T-helper 1 cell treated with Interleukin-12 subunit alpha and Interleukin-12 subunit beta and Interleukin-4 antibody, amounts not matched to agents 30 ng/mL and 1 ng/mL, for 36 hours (primary cell): ENCODE data around the gene PLA2G2C. TPM values are rescaled to one million over a fixed set of nuclear protein-coding genes. Genes with fewer than 3 reads are reported as not detected.
"Not testable (repeated sequence)": the region's sequence is repeated elsewhere in the genome, so short reads cannot be mapped to it uniquely, and the experiment has no call there.

Source experiments
- intact Hi-C: fragments of 100-400 bp; cut with micrococcal nuclease; formaldehyde crosslinking; loops from one replicate; pipeline ENCODE4 v1.15.1; 2024
- total RNA-seq: library from RNA; stranded (reverse); gene quantifications from 2 replicates; pipeline ENCODE4 v1.2.3, GENCODE V29; 2022

Gene PLA2G2C
- 0.51 and 1.0 TPM in 2 replicates for total RNA-seq

GRCh38 chr1:20185834-20186782 is at the start of gene PLA2G2C, which contains the start of gene UBXN10:
TSS of gene PLA2G2C (minus strand) at chr1:20186518. CDS start at chr1:20177363, 9,155 bp downstream.
TSS of gene UBXN10 (plus strand) at chr1:20186096. CDS start at chr1:20190562, 4,466 bp downstream.
- intact Hi-C loops = loop anchor here (1.0 to 10.0 kb wide), 6 partner anchors 9 to 1109 kb away; partner anchors contain the start of genes ECE1 and OTUD3

- intact Hi-C loops = no loop called here
These were observed 48.6 kb upstream of the PLA2G2C start for GRCh38 chr1:20234788-20235535.

- intact Hi-C loops = loop anchor here (1.0 kb wide), 1 partner anchor 259 kb away; no protein-coding TSS in a partner anchor
These were observed 47.5 kb upstream of the PLA2G2C start for GRCh38 chr1:20233866-20234265.

GRCh38 chr1:20233394-20233793 is 47.1 kb upstream of the PLA2G2C start:
- intact Hi-C loops = loop anchor here (1.0 kb wide), 1 partner anchor 260 kb away; no protein-coding TSS in a partner anchor

- intact Hi-C loops = not testable (repeated sequence)
These were observed 46.2 kb upstream of the PLA2G2C start for GRCh38 chr1:20232564-20232963.

- intact Hi-C loops = no loop called here
These were observed 42.9 kb upstream of the PLA2G2C start for GRCh38 chr1:20229171-20229570.

- intact Hi-C loops = no loop called here
These were observed 42.1 kb upstream of the PLA2G2C start for GRCh38 chr1:20228314-20228825.

GRCh38 chr1:20227704-20228103 is 41.4 kb upstream of the PLA2G2C start:
- intact Hi-C loops = no loop called here

GRCh38 chr1:20224546-20224945 is 38.2 kb upstream of the PLA2G2C start:
- intact Hi-C loops = no loop called here

GRCh38 chr1:20223551-20224419 is 37.5 kb upstream of the PLA2G2C start:
- intact Hi-C loops = no loop called here

GRCh38 chr1:20223106-20223505 is 36.8 kb upstream of the PLA2G2C start:
- intact Hi-C loops = no loop called here

GRCh38 chr1:20220036-20220435 is 33.7 kb upstream of the PLA2G2C start:
- intact Hi-C loops = no loop called here

GRCh38 chr1:20219053-20219452 is 32.7 kb upstream of the PLA2G2C start:
- intact Hi-C loops = loop anchor here (10.0 kb wide), 1 partner anchor 136 kb away; no protein-coding TSS in a partner anchor

- intact Hi-C loops = loop anchor here (2.0 to 10.0 kb wide), 2 partner anchors 138 to 214 kb away; no protein-coding TSS in a partner anchor
These were observed 30.3 kb upstream of the PLA2G2C start for GRCh38 chr1:20216574-20216973.

- intact Hi-C loops = loop anchor here (2.0 to 10.0 kb wide), 2 partner anchors 139 to 215 kb away; no protein-coding TSS in a partner anchor
These were observed 29.4 kb upstream of the PLA2G2C start for GRCh38 chr1:20215716-20216115.

GRCh38 chr1:20212685-20213331 is 26.5 kb upstream of the PLA2G2C start:
- intact Hi-C loops = loop anchor here (1.0 to 10.0 kb wide), 2 partner anchors 142 to 280 kb away; no protein-coding TSS in a partner anchor

- intact Hi-C loops = loop anchor here (10.0 kb wide), 1 partner anchor 143 kb away; no protein-coding TSS in a partner anchor
These were observed 25.9 kb upstream of the PLA2G2C start for GRCh38 chr1:20212085-20212684.

GRCh38 chr1:20211511-20211931 is 25.2 kb upstream of the PLA2G2C start:
- intact Hi-C loops = loop anchor here (10.0 kb wide), 1 partner anchor 143 kb away; no protein-coding TSS in a partner anchor
